ENCODE measurements around the gene CAMKK2. TPM values are rescaled to one million over a fixed set of nuclear protein-coding genes. Genes with fewer than 3 reads are reported as not detected.
A peak's percentile ranks its signal among the peaks of the same experiment; 100 is the strongest.

Gene CAMKK2
- total and polyA plus RNA-seq, 2 of the 13 experiments (the other 11 are each of a cell fraction or from before 2014, with no cell fraction given), result 18.8 to 20.0 TPM

- no peak for TF ChIP-seq ZNF280D (CRISPR knock-in tag; IDR thresholded peaks at IDR 0.05)
- no peak; the same call in 1 of the 2 replicates for TF ChIP-seq BCL6 (CRISPR knock-in tag; IDR thresholded peaks at IDR 0.05)
- no peak for TF ChIP-seq ZNF432 (CRISPR knock-in tag; IDR thresholded peaks at IDR 0.05; ENCODE audit: borderline replicate concordance)
- TF ChIP-seq ZNF841 (CRISPR knock-in tag; IDR thresholded peaks at IDR 0.05; ENCODE audit: borderline replicate concordance), result no peak
- no peak for TF ChIP-seq ZNF792 (CRISPR knock-in tag; IDR thresholded peaks at IDR 0.05)
- no peak for TF ChIP-seq ARID2 (CRISPR knock-in tag; IDR thresholded peaks at IDR 0.05; ENCODE audit: borderline replicate concordance)
- TF ChIP-seq, protein P1, sequence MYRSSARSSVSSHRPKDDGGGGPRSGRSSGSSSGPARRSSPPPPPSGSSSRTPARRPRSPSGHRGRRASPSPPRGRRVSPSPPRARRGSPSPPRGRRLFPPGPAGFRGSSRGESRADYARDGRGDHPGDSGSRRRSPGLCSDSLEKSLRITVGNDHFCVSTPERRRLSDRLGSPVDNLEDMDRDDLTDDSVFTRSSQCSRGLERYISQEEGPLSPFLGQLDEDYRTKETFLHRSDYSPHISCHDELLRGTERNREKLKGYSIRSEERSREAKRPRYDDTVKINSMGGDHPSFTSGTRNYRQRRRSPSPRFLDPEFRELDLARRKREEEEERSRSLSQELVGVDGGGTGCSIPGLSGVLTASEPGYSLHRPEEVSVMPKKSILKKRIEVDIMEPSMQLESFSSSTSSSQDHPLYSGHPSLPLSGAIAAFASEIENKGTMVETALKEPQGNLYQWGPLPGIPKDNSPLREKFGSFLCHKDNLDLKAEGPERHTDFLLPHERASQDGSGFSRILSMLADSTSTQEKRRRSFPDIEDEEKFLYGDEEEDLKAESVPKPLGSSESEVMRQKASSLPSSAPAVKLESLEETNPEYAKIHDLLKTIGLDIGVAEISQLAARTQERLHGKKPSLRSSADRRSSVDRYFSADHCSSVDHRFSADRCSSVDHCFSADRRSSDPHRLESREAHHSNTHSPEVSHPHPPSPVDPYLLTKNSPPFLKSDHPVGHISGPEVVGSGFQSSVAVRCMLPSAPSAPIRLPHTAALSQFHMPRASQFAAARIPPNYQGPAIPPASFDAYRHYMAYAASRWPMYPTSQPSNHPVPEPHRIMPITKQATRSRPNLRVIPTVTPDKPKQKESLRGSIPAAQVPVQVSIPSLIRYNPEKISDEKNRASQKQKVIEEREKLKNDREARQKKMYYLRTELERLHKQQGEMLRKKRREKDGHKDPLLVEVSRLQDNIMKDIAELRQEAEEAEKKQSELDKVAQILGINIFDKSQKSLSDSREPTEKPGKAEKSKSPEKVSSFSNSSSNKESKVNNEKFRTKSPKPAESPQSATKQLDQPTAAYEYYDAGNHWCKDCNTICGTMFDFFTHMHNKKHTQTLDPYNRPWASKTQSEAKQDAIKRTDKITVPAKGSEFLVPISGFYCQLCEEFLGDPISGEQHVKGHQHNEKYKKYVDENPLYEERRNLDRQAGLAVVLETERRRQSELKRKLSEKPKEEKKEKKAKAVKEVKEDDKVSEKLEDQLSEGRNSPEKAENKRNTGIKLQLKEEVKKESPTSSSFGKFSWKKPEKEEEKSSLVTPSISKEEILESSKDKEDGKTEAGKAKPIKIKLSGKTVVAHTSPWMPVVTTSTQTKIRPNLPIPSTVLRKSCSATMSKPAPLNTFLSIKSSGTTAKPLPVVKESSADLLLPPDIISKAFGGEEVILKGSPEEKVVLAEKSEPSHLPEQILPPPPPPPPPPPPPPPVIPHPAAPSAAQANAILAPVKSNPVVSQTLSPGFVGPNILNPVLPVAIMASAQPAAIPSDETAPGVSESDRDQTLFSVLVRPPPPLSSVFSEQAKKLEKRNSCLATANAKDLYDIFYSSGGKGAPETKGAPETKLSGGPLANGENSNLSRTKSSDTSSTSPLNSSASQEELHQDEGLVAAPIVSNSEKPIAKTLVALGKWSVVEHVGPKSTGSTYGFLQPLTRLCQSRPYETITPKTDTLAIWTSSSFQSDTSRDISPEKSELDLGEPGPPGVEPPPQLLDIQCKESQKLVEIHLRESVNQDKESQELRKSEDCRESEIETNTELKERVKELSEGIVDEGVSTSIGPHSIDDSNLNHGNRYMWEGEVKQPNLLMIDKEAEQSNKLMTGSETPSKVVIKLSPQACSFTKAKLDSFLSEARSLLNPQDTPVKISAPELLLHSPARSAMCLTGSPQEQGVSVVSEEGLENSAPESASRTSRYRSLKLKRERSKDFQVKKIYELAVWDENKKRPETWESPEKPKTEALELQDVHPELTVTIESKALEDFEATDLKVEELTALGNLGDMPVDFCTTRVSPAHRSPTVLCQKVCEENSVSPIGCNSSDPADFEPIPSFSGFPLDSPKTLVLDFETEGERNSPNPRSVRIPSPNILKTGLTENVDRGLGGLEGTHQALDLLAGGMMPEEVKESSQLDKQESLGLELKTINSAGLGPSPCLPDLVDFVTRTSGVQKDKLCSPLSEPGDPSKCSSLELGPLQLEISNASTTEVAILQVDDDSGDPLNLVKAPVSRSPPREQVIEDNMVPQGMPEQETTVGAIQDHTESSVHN (CRISPR knock-in tag; IDR thresholded peaks at IDR 0.05), result no peak
- peak; percentile 26; the same call in 1 of the 2 replicates for TF ChIP-seq MIER3 (CRISPR knock-in tag; IDR thresholded peaks at IDR 0.05; ENCODE audit: borderline replicate concordance)
- no peak for TF ChIP-seq AGO1 (IDR thresholded peaks at IDR 0.05; ENCODE audit: low read depth, low read length, poor library complexity, severe bottlenecking)
- TF ChIP-seq FOSL1 (CRISPR knock-in tag; IDR thresholded peaks at IDR 0.05; ENCODE audit: borderline replicate concordance), result no peak
- 0 out of 2 replicates have a peak, but pooled peaks have one; percentile 11 for TF ChIP-seq HMG20B (CRISPR knock-in tag; conservative IDR thresholded peaks at IDR 0.05)
- peak; percentile 89; the same call in 1 of the 2 replicates for TF ChIP-seq ISX (CRISPR knock-in tag; conservative IDR thresholded peaks at IDR 0.05)
- TF ChIP-seq, protein P2, sequence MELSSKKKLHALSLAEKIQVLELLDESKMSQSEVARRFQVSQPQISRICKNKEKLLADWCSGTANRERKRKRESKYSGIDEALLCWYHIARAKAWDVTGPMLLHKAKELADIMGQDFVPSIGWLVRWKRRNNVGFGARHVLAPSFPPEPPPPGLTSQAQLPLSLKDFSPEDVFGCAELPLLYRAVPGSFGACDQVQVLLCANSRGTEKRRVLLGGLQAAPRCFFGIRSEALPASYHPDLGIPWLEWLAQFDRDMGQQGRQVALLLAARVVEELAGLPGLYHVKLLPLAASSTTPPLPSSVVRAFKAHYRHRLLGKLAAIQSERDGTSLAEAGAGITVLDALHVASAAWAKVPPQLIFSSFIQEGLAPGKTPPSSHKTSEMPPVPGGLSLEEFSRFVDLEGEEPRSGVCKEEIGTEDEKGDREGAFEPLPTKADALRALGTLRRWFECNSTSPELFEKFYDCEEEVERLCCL (CRISPR knock-in tag; IDR thresholded peaks at IDR 0.05; ENCODE audit: borderline replicate concordance), result no peak
- TF ChIP-seq YEATS2 (CRISPR knock-in tag; IDR thresholded peaks at IDR 0.05; ENCODE audit: borderline replicate concordance), result no peak
- peak; percentile 94 for TF ChIP-seq ZFX (CRISPR knock-in tag; IDR thresholded peaks at IDR 0.05; ENCODE audit: low read depth)
These were observed 86.6 kb downstream of the CAMKK2 start, which contains the start of gene P2RX4 (continued) for GRCh38 chr12:121209624-121210572.
